Mesenchymal stem cell (in vitro differentiated cells and primary cell): ENCODE results near the gene TJP1. TPM values are rescaled to one million over a fixed set of nuclear protein-coding genes. Genes with fewer than 3 reads are reported as not detected.

ENCODE experiments used
- DNase-seq: peaks from one replicate; pipeline ENCODE4 v3.0.0-alpha.2; 2013
- H2AFZ ChIP-seq: one replicate; pipeline ENCODE4 v1.6.1; 2013; ENCODE audit warnings: low read depth, mild to moderate bottlenecking, control low read depth, inconsistent platforms, low read length, moderate library complexity
- H2AK5ac ChIP-seq: 2 replicates; pipeline ENCODE4 v1.6.1; 2013; ENCODE audit warnings: low read length, moderate library complexity, mild to moderate bottlenecking, inconsistent platforms; ENCODE audit not compliant: severe bottlenecking
- H2BK120ac ChIP-seq: one replicate; pipeline ENCODE4 v1.6.1; 2013; ENCODE audit warnings: low read depth, mild to moderate bottlenecking, inconsistent platforms, low read length, moderate library complexity
- H2BK12ac ChIP-seq, 2 experiments: one replicate each; pipeline ENCODE4 v1.6.1; 2013; ENCODE audit warnings: inconsistent platforms in 2 of 2, low read length in 2 of 2, mild to moderate bottlenecking in 2 of 2, moderate library complexity in 2 of 2, control low read depth in 1 of 2
- H2BK15ac ChIP-seq: one replicate; pipeline ENCODE4 v1.6.1; 2013; ENCODE audit warnings: mild to moderate bottlenecking, low read depth, inconsistent platforms; ENCODE audit not compliant: poor library complexity, severe bottlenecking
- H2BK5ac ChIP-seq: 2 replicates; pipeline ENCODE4 v1.6.1; 2013; ENCODE audit warnings: low read depth, mild to moderate bottlenecking, low read length, control low read depth, inconsistent platforms; ENCODE audit not compliant: poor library complexity, severe bottlenecking
- H3K14ac ChIP-seq, 2 experiments: one replicate each; pipeline ENCODE4 v1.6.1; 2013; ENCODE audit warnings: inconsistent platforms in 2 of 2, low read length in 2 of 2, control low read depth in 1 of 2, mild to moderate bottlenecking in 1 of 2, moderate library complexity in 1 of 2
- H3K18ac ChIP-seq, 2 experiments: one replicate each; pipeline ENCODE4 v1.6.1; 2013; ENCODE audit warnings: inconsistent platforms in 2 of 2, low read length in 2 of 2, control low read depth in 1 of 2, low read depth in 1 of 2, mild to moderate bottlenecking in 1 of 2
- H3K23ac ChIP-seq, 2 experiments: one replicate each; pipeline ENCODE4 v1.6.1; 2013; ENCODE audit warnings: inconsistent platforms in 2 of 2, low read length in 2 of 2, mild to moderate bottlenecking in 2 of 2, moderate library complexity in 2 of 2, control low read depth in 1 of 2
- H3K27ac ChIP-seq: 2 replicates; pipeline ENCODE4 v1.5.1; 2013; ENCODE audit warnings: mild to moderate bottlenecking, moderate library complexity, low read length, control low read depth, inconsistent platforms; ENCODE audit not compliant: poor library complexity, severe bottlenecking
- H3K27me3 ChIP-seq, 2 experiments: 2 replicates each; pipeline versions ENCODE4 v1.6.1 to v1.7.0; 2013; ENCODE audit warnings: low read length in 2 of 2, mild to moderate bottlenecking in 2 of 2, moderate library complexity in 2 of 2, control low read depth in 1 of 2, inconsistent platforms in 1 of 2; ENCODE audit not compliant: control insufficient read depth in 1 of 2, insufficient read depth in 1 of 2
- H3K36me3 ChIP-seq, 2 experiments: 2 replicates each; pipeline versions ENCODE4 v1.6.1 to v1.7.0; 2013; ENCODE audit warnings: low read length in 2 of 2, control low read depth in 1 of 2, inconsistent platforms in 1 of 2, low read depth in 1 of 2, mild to moderate bottlenecking in 1 of 2; ENCODE audit not compliant: insufficient read depth in 2 of 2, control insufficient read depth in 1 of 2
- H3K4ac ChIP-seq, 2 experiments: one replicate each; pipeline ENCODE4 v1.6.1; 2013; ENCODE audit warnings: inconsistent platforms in 2 of 2, low read length in 2 of 2, mild to moderate bottlenecking in 2 of 2, moderate library complexity in 2 of 2, control low read depth in 1 of 2, low read depth in 1 of 2
- H3K4me1 ChIP-seq: 2 replicates; pipeline ENCODE4 v1.6.1; 2013; ENCODE audit warnings: low read depth, low read length, control low read depth; ENCODE audit not compliant: control insufficient read depth, insufficient read depth
- H3K4me2 ChIP-seq: 2 replicates; pipeline ENCODE4 v1.6.1; 2013; ENCODE audit warnings: low read length, mild to moderate bottlenecking, inconsistent platforms; ENCODE audit not compliant: poor library complexity, severe bottlenecking
- H3K4me3 ChIP-seq, 2 experiments: 2 replicates each; pipeline versions ENCODE4 v1.5.1 to v1.7.0; 2013; ENCODE audit warnings: low read length in 2 of 2, mild to moderate bottlenecking in 2 of 2, control low read depth in 1 of 2, low read depth in 1 of 2; ENCODE audit not compliant: insufficient read depth in 1 of 2
- H3K79me1 ChIP-seq: replicated peaks from 2 replicates; pipeline ENCODE4 v1.6.1; 2013; ENCODE audit warnings: mild to moderate bottlenecking, control low read depth, low read length, inconsistent platforms; ENCODE audit not compliant: poor library complexity, severe bottlenecking
- H3K9ac ChIP-seq: 2 replicates; pipeline ENCODE4 v1.7.0; 2013; ENCODE audit warnings: mild to moderate bottlenecking, low read length, moderate library complexity
- H3K9me3 ChIP-seq: 2 replicates; pipeline ENCODE4 v1.7.0; 2013; ENCODE audit warnings: mild to moderate bottlenecking, low read length; ENCODE audit not compliant: control insufficient read depth
- H4K8ac ChIP-seq: one replicate; pipeline ENCODE4 v1.6.1; 2013; ENCODE audit warnings: inconsistent platforms, mild to moderate bottlenecking, low read length, moderate library complexity
- H4K91ac ChIP-seq: one replicate; pipeline ENCODE4 v1.6.1; 2013; ENCODE audit warnings: mild to moderate bottlenecking, low read length, inconsistent platforms
- WGBS: methylation state at CpG from one replicate; pipeline ENCODE4 v1.1.7; 2013; ENCODE audit warnings: mixed read lengths; 5-methylcytosine and 5-hydroxymethylcytosine counted together
- polyA plus RNA-seq, 2 experiments: library from polyadenylated mRNA; stranded (reverse); fragments of 200-250 nt; gene quantifications; one replicate each; pipeline ENCODE4 v1.2.3, GENCODE V29; 2013

The TJP1 gene
- polyA plus RNA-seq (2013, experiment 1 of 2), result 44.3 TPM
- polyA plus RNA-seq (2013, experiment 2 of 2), result 41.4 TPM

- peak within 1 kb of the TSS; percentile 74 to 100 for H3K14ac ChIP-seq
- peak within 1 kb of the TSS; percentile 95 for H2BK120ac ChIP-seq
- H2BK12ac ChIP-seq, result peak within 1 kb of the TSS; percentile 77 to 93
- H3K4me3 ChIP-seq, result peak within 1 kb of the TSS; percentile 94 to 95
- H3K9me3 ChIP-seq, result no peaks in the 10 kb centered on the region
- no peaks in the 10 kb centered on the region for H3K36me3 ChIP-seq
- H3K27ac ChIP-seq, result peak within 1 kb of the TSS; percentile 81
- H4K8ac ChIP-seq, result peak within 1 kb of the TSS; percentile 98
- H3K18ac ChIP-seq, result peak within 1 kb of the TSS; percentile 99 to 100
- H2BK5ac ChIP-seq, result peak within 1 kb of the TSS; percentile 100
- peaks cover 4% of the 10 kb centered on the region for H3K4me1 ChIP-seq
- peak within 1 kb of the TSS; percentile 99 for H2BK15ac ChIP-seq
- peak within 1 kb of the TSS; percentile 66 to 91 for H3K4ac ChIP-seq
- peak within 1 kb of the TSS; percentile 74 for H3K4me2 ChIP-seq
- H2AK5ac ChIP-seq, result no peak within 1 kb of the TSS
- under 1% methylated on average over 72 of the region's 80 CpGs for WGBS
- no peaks in the 10 kb centered on the region for H3K27me3 ChIP-seq
- no peaks in the 10 kb centered on the region for H3K79me1 ChIP-seq
- DNase-seq, result peak; percentile 70
- H3K9ac ChIP-seq, result peak within 1 kb of the TSS; percentile 93
- H3K23ac ChIP-seq, result peak within 1 kb of the TSS; percentile 60 to 99
- H4K91ac ChIP-seq, result peak within 1 kb of the TSS; percentile 99
- peak within 1 kb of the TSS; percentile 63 for H2AFZ ChIP-seq
Measured at GRCh38 chr15:29822100-29822683, at the start of gene TJP1. Gene TJP1 (minus strand): TSS chr15:29822468. CDS start chr15:29822028, 440 bp downstream.

- peak overlapping the region in 1 of 2 experiments; percentile 12 for H3K4ac ChIP-seq
- WGBS, result 91% methylated on average over 19 of the region's 19 CpGs
- H2AK5ac ChIP-seq, result no peak overlapping the region
Measured at GRCh38 chr15:29871401-29871800, 49.1 kb upstream of the TJP1 start.

GRCh38 chr15:29870495-29871151 lies 48.4 kb upstream of the TJP1 start:
- Histone ChIP-seq H3K79me1 (no peaks in the 10 kb centered on the region), H3K14ac (no peak overlapping the region), H3K4me2 (no peak overlapping the region), H3K27ac (no peak overlapping the region), H2BK120ac (no peak overlapping the region), H3K9ac (no peak overlapping the region), H2BK15ac (peak overlapping the region; percentile 80), H3K4ac (no peak overlapping the region), H2AFZ (no peak overlapping the region), H2BK12ac (no peak overlapping the region), H3K4me3 (no peak overlapping the region), H4K8ac (no peak overlapping the region), H4K91ac (no peak overlapping the region), H3K36me3 (no peaks in the 10 kb centered on the region), H2AK5ac (no peak overlapping the region), H3K4me1 (no peaks in the 10 kb centered on the region), H3K18ac (no peak overlapping the region), H3K9me3 (no peaks in the 10 kb centered on the region), H2BK5ac (no peak overlapping the region), H3K27me3 (no peaks in the 10 kb centered on the region), H3K23ac (no peak overlapping the region)
- 51% methylated on average over 8 of the region's 11 CpGs for WGBS
- DNase-seq, result peak; percentile 58

More at GRCh38 chr15:29871401-29871800, 49.1 kb upstream of the TJP1 start:
- Histone ChIP-seq H3K9me3 (no peaks in the 10 kb centered on the region), H3K27ac (no peak overlapping the region), H2BK120ac (no peak overlapping the region), H3K18ac (peak overlapping the region in 1 of 2 experiments; percentile 55), H3K9ac (no peak overlapping the region), H3K36me3 (no peaks in the 10 kb centered on the region), H2BK15ac (no peak overlapping the region), H3K79me1 (no peaks in the 10 kb centered on the region), H4K91ac (no peak overlapping the region), H3K14ac (peak overlapping the region in 1 of 2 experiments; percentile 90), H3K4me2 (no peak overlapping the region), H3K4me3 (no peak overlapping the region), H3K4me1 (no peaks in the 10 kb centered on the region), H2BK12ac (peak overlapping the region in 1 of 2 experiments; percentile 70), H2BK5ac (no peak overlapping the region), H3K27me3 (no peaks in the 10 kb centered on the region), H2AFZ (no peak overlapping the region), H4K8ac (no peak overlapping the region), H3K23ac (no peak overlapping the region)
- no peak for DNase-seq

DNA sequence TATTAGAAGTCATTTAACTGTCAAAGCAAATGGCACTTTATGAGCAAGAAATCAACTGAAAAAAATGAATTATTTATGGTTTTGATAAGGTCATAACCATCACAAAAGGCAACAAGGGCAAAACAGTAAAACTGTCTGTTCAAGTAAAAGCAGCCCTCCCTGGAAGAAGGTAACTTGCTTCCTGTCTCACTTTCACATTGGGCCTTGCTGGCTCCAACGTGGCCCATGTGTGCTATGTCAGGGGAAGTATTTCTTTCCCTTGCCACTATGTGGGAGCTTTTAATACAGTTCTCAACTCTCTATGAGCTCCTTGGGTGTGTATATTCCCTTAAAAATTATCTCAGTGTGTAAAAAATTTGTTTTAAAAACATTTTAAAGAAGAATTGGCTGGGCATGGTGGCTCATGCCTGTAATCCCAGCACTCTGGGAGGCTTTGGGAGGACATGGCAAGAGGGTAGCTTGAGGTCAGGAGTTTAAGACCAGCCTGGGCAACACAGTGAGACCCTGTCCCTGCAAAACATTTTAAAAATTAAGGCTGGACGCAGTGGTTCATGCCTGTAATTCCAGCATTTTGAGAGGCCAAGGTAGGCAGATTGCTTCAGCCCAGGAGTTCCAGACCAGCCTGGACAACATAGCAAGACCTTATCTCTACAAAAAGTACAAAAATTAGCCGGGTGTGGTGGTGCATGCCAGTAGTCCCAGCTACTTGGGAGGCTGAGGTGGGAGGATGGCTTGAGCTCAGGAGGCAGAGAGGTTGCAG lies 45.2 kb upstream of the TJP1 start:
- Histone ChIP-seq H2BK12ac (no peak overlapping the region), H3K18ac (no peak overlapping the region), H3K4ac (no peak overlapping the region), H2BK15ac (no peak overlapping the region), H3K27me3 (no peaks in the 10 kb centered on the region), H3K9me3 (no peaks in the 10 kb centered on the region), H4K91ac (no peak overlapping the region), H3K4me2 (no peak overlapping the region), H2BK5ac (no peak overlapping the region), H2BK120ac (no peak overlapping the region), H3K9ac (no peak overlapping the region), H2AK5ac (no peak overlapping the region), H3K23ac (no peak overlapping the region), H3K27ac (no peak overlapping the region), H3K79me1 (no peaks in the 10 kb centered on the region), H4K8ac (no peak overlapping the region), H3K4me1 (peaks cover 2% of the 10 kb centered on the region), H3K14ac (no peak overlapping the region), H2AFZ (no peak overlapping the region), H3K36me3 (no peaks in the 10 kb centered on the region), H3K4me3 (no peak overlapping the region)
- no peak for DNase-seq
- WGBS, result 66% methylated on average over 3 of the region's 3 CpGs
